Neuronal stem cell (in vitro differentiated cells): ENCODE measurements around the gene AATF.

Experiments used
- DNase-seq: peaks from one replicate; pipeline ENCODE4 v3.0.0-alpha.2; 2013; ENCODE audit warnings: low spot score
- H2AFZ ChIP-seq: one replicate; pipeline ENCODE4 v1.6.1; 2013; ENCODE audit warnings: mild to moderate bottlenecking, low read length, inconsistent platforms
- H2AK5ac ChIP-seq: 2 replicates; pipeline ENCODE4 v1.6.1; 2013; ENCODE audit warnings: low read depth, mild to moderate bottlenecking, inconsistent platforms, low read length, moderate library complexity, mixed read lengths
- H2BK120ac ChIP-seq: 2 replicates; pipeline ENCODE4 v1.6.1; 2013; ENCODE audit warnings: low read depth, mild to moderate bottlenecking, inconsistent platforms, low read length, moderate library complexity, mixed read lengths
- H2BK12ac ChIP-seq: one replicate; pipeline ENCODE4 v1.6.1; 2013; ENCODE audit warnings: low read length, inconsistent platforms
- H2BK15ac ChIP-seq: 2 replicates; pipeline ENCODE4 v1.6.1; 2013; ENCODE audit warnings: mild to moderate bottlenecking, low read length, inconsistent platforms, mixed read lengths
- H2BK5ac ChIP-seq: one replicate; pipeline ENCODE4 v1.6.1; 2013; ENCODE audit warnings: inconsistent platforms, mild to moderate bottlenecking, low read length, moderate library complexity
- H3K14ac ChIP-seq: one replicate; pipeline ENCODE4 v1.6.1; 2013; ENCODE audit warnings: low read length, inconsistent platforms
- H3K18ac ChIP-seq: 2 replicates; pipeline ENCODE4 v1.6.1; 2013; ENCODE audit warnings: low read length, inconsistent platforms
- H3K23ac ChIP-seq: 2 replicates; pipeline ENCODE4 v1.6.1; 2013; ENCODE audit warnings: low read depth, mild to moderate bottlenecking, mixed read lengths, low read length, inconsistent platforms; ENCODE audit not compliant: poor library complexity
- H3K27ac ChIP-seq: replicated peaks from 3 replicates; pipeline ENCODE4 v1.5.1; 2013; ENCODE audit warnings: low read length, inconsistent platforms
- H3K27me3 ChIP-seq, 3 experiments: 2 replicates each; pipeline ENCODE4 v1.6.1; 2013; ENCODE audit warnings: low read length in 3 of 3, mild to moderate bottlenecking in 2 of 3, inconsistent platforms in 1 of 3, low read depth in 1 of 3, mixed read lengths in 1 of 3, moderate library complexity in 1 of 3; ENCODE audit not compliant: control insufficient read depth in 3 of 3, insufficient read depth in 3 of 3
- H3K36me3 ChIP-seq, 2 donors: replicated peaks in 1 of 2; 2 replicates each; pipeline ENCODE4 v1.6.1; 2013; ENCODE audit warnings: low read length in 2 of 2; ENCODE audit not compliant: control insufficient read depth in 2 of 2, insufficient read depth in 2 of 2
- H3K4ac ChIP-seq: 2 replicates; pipeline ENCODE4 v1.6.1; 2013; ENCODE audit warnings: inconsistent platforms, mild to moderate bottlenecking, low read length, moderate library complexity
- H3K4me1 ChIP-seq, 2 donors: 1 replicate in 1 of 2; 2 replicates in 1 of 2; pipeline ENCODE4 v1.6.1; 2013; ENCODE audit warnings: low read length in 2 of 2, low read depth in 1 of 2; ENCODE audit not compliant: control insufficient read depth in 2 of 2, insufficient read depth in 1 of 2
- H3K4me2 ChIP-seq: one replicate; pipeline ENCODE4 v1.6.1; 2013; ENCODE audit warnings: mild to moderate bottlenecking, low read length, inconsistent platforms; ENCODE audit not compliant: insufficient read depth, poor library complexity, severe bottlenecking
- H3K4me3 ChIP-seq, 2 donors: 2 replicates each; pipeline ENCODE4 v1.5.1; 2013; ENCODE audit warnings: low read length in 2 of 2, mild to moderate bottlenecking in 2 of 2, inconsistent platforms in 1 of 2, moderate library complexity in 1 of 2
- H3K79me1 ChIP-seq: one replicate; pipeline ENCODE4 v1.6.1; 2013; ENCODE audit warnings: low read depth, mild to moderate bottlenecking, inconsistent platforms, low read length, moderate library complexity
- H3K9ac ChIP-seq: one replicate; pipeline ENCODE4 v1.6.1; 2013; ENCODE audit warnings: mild to moderate bottlenecking, low read depth, low read length, inconsistent platforms; ENCODE audit not compliant: poor library complexity
- H3K9me3 ChIP-seq, 2 donors: replicated peaks in 1 of 2; 2 replicates each; pipeline versions ENCODE3 to v1.6.1; 2013; ENCODE audit warnings: low read length in 2 of 2, mild to moderate bottlenecking in 2 of 2, inconsistent platforms in 1 of 2, low read depth in 1 of 2, mixed read lengths in 1 of 2, moderate library complexity in 1 of 2; ENCODE audit not compliant: control insufficient read depth in 2 of 2, insufficient read depth in 1 of 2
- H4K8ac ChIP-seq: one replicate; pipeline ENCODE4 v1.6.1; 2013; ENCODE audit warnings: low read depth, mild to moderate bottlenecking, inconsistent platforms, low read length, moderate library complexity
- H4K91ac ChIP-seq: one replicate; pipeline ENCODE4 v1.6.1; 2013; ENCODE audit warnings: low read length, low read depth, mild to moderate bottlenecking, inconsistent platforms; ENCODE audit not compliant: poor library complexity
- WGBS, 2 donors: extraction: QIAGEN DNeasy Blood & Tissue Kit; methylation state at CpG; one replicate each; pipeline ENCODE4 v1.1.7; 2013; ENCODE audit warnings: missing lambda C conversion rate in 2 of 2, mixed read lengths in 1 of 2; ENCODE audit not compliant: insufficient read length in 2 of 2, insufficient replicate concordance in 1 of 2; ENCODE audit errors: extremely low coverage in 2 of 2; 5-methylcytosine and 5-hydroxymethylcytosine counted together

AATF gene

GRCh38 chr17:36972905-36973304, 24.2 kb downstream of the AATF start:
- Histone ChIP-seq H3K9me3 (peaks cover 0 to 11% of the 10 kb centered on the region in 2 donors), H3K4me3 (no peak overlapping the region), H3K36me3 (peaks cover 1 to 34% of the 10 kb centered on the region in 2 donors), H3K18ac (no peak overlapping the region), H3K23ac (no peak overlapping the region), H3K4ac (no peak overlapping the region), H2BK120ac (no peak overlapping the region), H3K79me1 (no peaks in the 10 kb centered on the region), H2BK5ac (no peak overlapping the region), H2AFZ (no peak overlapping the region), H2AK5ac (no peak overlapping the region), H2BK12ac (no peak overlapping the region), H3K4me1 (peaks cover 0 to 3% of the 10 kb centered on the region in 2 donors), H3K4me2 (no peak overlapping the region), H3K27me3 (no peaks in the 10 kb centered on the region), H4K8ac (no peak overlapping the region), H2BK15ac (no peak overlapping the region), H3K14ac (no peak overlapping the region), H3K9ac (no peak overlapping the region), H3K27ac (peak overlapping the region; percentile 42), H4K91ac (no peak overlapping the region)
- no peak for DNase-seq
- WGBS, 2 donors, result no CpG with 5 or more reads among the region's 1 CpG

DNA sequence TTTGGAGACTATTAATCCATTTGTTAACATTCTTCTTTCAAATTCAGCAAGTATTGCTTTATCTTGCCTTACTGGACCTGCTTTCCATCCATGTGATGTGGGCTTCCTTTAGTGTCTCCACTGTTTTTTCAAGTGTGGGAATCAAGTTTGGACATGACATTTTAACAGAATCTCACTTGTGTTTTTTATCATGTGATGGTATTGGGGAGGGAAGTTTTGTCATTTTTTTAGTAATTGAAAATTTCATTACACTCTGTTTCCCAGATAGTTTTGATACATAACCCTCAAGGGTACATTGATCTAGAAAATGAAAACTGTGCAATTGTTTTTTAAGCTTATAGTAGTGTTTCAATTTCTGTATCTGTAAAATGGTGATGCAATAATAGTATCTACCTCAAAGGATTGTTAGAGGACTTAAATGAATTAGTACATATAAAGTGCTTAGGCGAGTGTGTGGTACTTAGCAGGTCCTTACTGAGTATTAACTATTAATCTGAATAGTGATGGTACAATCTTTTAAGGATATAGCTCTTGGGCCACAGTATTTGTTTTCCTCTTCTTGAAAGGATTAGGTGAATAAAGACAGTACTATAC, 27.3 kb downstream of the AATF start:
- Histone ChIP-seq H3K4me1 (peaks cover 0 to 3% of the 10 kb centered on the region in 2 donors), H2BK12ac (no peak overlapping the region), H3K9me3 (no peaks in the 10 kb centered on the region), H3K4ac (no peak overlapping the region), H3K79me1 (no peaks in the 10 kb centered on the region), H2AK5ac (no peak overlapping the region), H2AFZ (no peak overlapping the region), H3K14ac (no peak overlapping the region), H3K18ac (no peak overlapping the region), H2BK5ac (no peak overlapping the region), H2BK15ac (no peak overlapping the region), H3K4me3 (no peak overlapping the region), H3K4me2 (no peak overlapping the region), H4K91ac (no peak overlapping the region), H2BK120ac (no peak overlapping the region), H3K27me3 (no peaks in the 10 kb centered on the region), H4K8ac (no peak overlapping the region), H3K36me3 (peaks cover 0 to 7% of the 10 kb centered on the region in 2 donors), H3K9ac (no peak overlapping the region), H3K27ac (no peak overlapping the region), H3K23ac (no peak overlapping the region)
- no CpG with 5 or more reads among the region's 1 CpG for WGBS, 2 donors
- DNase-seq, result no peak

GRCh38 chr17:36977066-36977465, 28.3 kb downstream of the AATF start:
- no CpG with 5 or more reads among the region's 2 CpGs for WGBS, 2 donors

DNA sequence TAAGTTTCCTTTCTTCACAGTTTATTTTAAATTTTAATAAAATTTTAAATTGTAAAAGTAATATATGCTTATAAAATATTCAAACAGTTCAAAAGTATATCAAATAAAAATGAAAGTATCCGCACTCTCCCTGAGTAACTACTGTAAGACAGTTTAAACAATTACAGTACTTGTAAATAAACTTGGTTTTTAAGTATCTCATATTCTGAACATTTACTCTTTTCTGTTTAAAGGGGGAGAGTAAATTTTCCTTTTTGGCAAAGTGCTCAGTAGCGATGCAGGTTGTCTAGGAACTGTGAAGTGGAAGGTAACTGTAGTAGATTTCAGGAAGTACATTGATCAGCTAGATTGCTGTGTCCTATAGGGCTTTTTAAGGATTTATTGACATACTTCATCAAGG, 28.8 kb downstream of the AATF start:
- H3K9ac ChIP-seq, result no peak overlapping the region
- peaks cover 0 to 3% of the 10 kb centered on the region in 2 donors for H3K4me1 ChIP-seq
- no peak overlapping the region for H3K14ac ChIP-seq
- H3K9me3 ChIP-seq, result no peaks in the 10 kb centered on the region
- H2AFZ ChIP-seq, result no peak overlapping the region
- no peak overlapping the region for H4K8ac ChIP-seq
- no peak overlapping the region for H2AK5ac ChIP-seq
- H3K27me3 ChIP-seq, result no peaks in the 10 kb centered on the region
- DNase-seq, result no peak
- no peak overlapping the region for H3K23ac ChIP-seq
- no peak overlapping the region for H2BK12ac ChIP-seq
- H3K36me3 ChIP-seq, result peaks cover 0 to 5% of the 10 kb centered on the region in 2 donors
- no peak overlapping the region for H3K4me2 ChIP-seq
- no peak overlapping the region for H2BK120ac ChIP-seq
- H4K91ac ChIP-seq, result no peak overlapping the region
- H2BK5ac ChIP-seq, result no peak overlapping the region
- H3K4ac ChIP-seq, result no peak overlapping the region
- H3K79me1 ChIP-seq, result no peaks in the 10 kb centered on the region
- no peak overlapping the region for H3K18ac ChIP-seq
- no peak overlapping the region for H3K4me3 ChIP-seq
- no peak overlapping the region for H3K27ac ChIP-seq
- no peak overlapping the region for H2BK15ac ChIP-seq
- no CpG with 5 or more reads among the region's 2 CpGs for WGBS, 2 donors

More at GRCh38 chr17:36977066-36977465, 28.3 kb downstream of the AATF start:
- Histone ChIP-seq H3K36me3 (peaks cover 0 to 4% of the 10 kb centered on the region in 2 donors), H2BK120ac (no peak overlapping the region), H3K23ac (no peak overlapping the region), H3K4me1 (peaks cover 0 to 3% of the 10 kb centered on the region in 2 donors), H2BK12ac (no peak overlapping the region), H3K27me3 (no peaks in the 10 kb centered on the region), H3K18ac (no peak overlapping the region), H3K9ac (no peak overlapping the region), H3K4ac (no peak overlapping the region), H3K4me3 (no peak overlapping the region), H3K4me2 (no peak overlapping the region), H2AFZ (no peak overlapping the region), H4K91ac (no peak overlapping the region), H2BK5ac (no peak overlapping the region), H2AK5ac (no peak overlapping the region), H3K14ac (no peak overlapping the region), H3K27ac (no peak overlapping the region), H4K8ac (no peak overlapping the region), H3K79me1 (no peaks in the 10 kb centered on the region), H2BK15ac (no peak overlapping the region), H3K9me3 (no peaks in the 10 kb centered on the region)
- no peak for DNase-seq
